GM19099 (cell line): ENCODE measurements around the gene SLC16A8.

ENCODE experiments used
- POLR2A ChIP-seq: IDR thresholded peaks from 3 replicates; pipeline ENCODE4 v1.6.1; 2011; ENCODE audit warnings: low read depth; ENCODE audit not compliant: insufficient read length; ENCODE audit errors: extremely low read depth

Gene SLC16A8

DNA sequence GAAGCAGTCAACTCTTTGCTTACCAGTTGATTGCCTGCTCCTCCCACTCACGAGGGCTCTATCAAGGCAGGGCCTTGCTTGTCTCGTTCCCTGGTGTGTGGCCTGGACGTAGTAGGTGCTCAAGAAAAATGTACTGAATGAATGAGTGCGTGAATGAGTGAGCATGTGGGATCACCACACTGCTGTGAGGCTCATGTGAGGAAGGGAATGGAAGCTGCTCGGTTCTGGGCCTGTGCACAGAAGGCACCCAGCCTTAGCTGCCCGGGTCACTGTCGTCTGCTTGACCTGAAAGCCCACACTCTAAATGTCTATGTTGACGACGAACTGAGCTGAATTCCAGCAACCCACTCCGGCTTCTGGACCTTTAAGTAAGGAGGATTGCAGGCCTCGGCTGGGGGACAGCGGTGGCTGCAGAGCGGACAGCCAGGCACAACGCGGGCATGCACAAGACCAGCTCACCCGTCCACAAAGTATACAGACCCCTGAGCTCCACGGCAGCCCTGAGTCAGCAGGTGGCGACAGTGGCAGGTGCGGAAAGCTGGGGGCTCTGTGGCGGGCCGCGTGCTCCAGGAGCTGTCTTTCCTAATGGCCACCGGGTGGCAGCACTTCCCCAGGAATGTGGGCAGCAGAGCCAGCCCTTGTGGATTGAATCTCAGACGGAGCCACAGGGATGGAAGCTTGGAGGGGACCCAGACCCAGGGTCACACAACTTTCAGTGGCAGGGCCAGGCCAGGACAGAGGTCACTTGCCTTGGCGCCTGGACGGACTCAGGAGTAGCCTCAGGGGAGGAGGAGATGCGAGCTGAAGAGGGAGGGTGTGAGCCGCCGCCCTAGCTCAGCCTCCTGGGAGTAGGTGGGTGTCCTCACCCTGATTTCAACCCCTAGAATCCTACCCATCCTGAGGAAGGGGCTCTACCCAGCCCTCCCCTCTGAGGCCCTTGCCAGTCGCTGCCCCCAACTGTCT is 31.8 kb downstream of the SLC16A8 start:
- TF ChIP-seq POLR2A: no peak

DNA sequence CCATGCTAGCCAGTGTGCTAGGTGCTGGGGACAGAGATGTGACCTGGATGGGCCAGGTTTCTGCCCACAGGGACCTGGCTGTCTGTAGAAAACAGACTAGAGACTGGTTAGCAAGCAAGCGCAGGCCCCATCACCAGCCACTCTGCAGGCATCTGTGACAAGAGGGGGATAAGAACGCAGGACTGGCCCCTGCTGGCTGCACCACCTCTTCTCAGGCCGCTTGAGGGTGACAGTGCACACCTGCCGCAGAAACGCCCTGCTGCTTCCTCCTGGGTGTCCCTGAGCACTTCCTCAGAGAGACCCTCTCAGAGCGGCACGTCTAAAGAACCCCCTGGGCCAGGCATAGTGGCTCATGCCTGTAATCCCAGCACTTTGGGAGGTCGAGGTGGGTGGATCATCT is 32.7 kb downstream of the SLC16A8 start:
- no peak for TF ChIP-seq POLR2A

DNA sequence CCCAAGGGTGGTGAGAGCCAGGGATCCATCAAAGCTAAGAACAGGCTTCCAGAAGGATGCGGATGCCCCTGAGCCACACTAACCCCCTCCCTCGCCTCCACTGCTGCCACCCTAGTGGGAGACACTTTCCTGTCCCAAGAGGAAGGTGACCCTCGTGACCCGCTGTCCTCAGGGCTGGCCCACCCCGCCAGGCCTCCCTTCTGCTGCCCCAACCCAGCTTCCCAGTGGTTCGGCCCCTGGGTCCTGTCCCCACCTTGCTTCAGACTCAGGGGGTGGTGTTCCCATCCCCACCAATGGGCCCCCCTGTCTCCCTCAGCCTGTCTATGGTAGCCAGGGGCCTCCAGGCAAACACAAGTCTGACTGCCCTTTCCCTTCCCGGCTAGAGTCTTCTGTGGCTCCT is 33.3 kb downstream of the SLC16A8 start:
- no peak for TF ChIP-seq POLR2A

DNA sequence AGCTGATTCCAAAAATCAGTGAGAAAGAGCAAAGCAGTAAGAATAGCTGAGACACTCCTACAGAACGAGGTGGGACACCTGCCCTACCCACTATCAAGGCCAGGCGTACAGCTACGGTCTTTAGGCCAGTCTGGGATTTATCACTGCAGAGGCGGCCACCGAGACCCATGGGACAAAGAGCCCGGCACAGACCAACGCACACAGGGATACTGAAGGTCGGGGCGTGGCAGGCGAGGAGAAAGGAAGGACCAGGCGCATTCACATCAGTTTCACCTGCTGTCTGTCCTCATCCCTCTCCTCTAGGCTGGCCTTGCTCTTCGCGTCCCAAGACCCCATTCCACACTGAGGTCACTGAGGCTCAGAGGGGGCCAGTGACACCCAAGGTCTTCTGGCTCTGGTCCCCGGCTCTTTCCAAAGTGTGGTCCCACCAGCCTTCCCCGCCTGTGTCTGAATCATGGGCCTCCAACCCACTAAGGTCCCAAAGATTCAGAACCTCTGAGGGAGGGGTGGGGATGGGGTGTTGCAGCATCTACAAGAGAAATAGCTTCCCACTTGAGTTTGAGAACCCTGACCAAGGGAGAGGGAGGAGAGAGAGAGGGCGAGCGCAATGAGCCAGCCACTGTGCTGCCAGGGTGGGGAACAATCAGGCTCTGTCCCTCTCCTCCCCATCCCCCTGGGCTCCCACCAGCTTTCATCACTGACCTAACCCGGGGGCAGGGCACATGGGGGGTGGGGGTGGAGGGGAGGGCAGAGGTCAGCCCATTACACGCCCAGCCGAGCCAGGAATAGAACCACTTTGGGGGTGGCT is 34.0 kb downstream of the SLC16A8 start:
- no peak for TF ChIP-seq POLR2A

DNA sequence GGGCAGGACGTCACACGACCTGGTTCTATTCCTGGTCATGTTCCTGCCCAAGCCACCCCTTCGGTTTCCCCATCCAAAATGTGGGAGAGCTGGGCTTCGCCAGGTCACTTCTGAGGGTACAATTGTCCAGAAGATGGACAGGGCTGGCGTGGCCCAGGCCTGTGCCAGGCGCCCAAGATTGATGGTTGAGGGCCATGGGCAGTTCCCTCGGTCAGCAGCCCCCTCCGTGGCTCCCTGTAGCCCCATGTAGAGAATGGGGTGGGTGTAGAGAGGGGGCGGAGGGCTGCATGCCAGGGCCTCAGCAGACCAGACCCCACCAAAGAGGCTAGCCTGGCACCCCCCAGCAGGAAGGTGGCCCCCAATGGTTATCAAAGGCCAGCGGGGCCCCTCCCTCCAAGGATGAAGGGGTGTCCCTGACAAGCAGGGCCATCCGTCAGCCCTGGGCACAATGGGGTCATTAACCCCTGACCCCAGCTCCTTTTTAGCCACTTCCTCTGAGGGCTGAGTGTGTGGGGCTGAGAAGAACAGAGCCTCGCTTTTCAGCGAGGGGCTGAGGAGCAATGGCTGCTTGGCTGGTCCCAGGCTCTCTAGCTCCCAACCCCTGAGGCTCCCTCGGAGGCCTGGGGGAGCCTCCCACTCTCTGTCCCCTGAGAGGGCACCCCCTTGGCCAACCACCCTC is 37.8 kb downstream of the SLC16A8 start:
- TF ChIP-seq POLR2A: no peak

DNA sequence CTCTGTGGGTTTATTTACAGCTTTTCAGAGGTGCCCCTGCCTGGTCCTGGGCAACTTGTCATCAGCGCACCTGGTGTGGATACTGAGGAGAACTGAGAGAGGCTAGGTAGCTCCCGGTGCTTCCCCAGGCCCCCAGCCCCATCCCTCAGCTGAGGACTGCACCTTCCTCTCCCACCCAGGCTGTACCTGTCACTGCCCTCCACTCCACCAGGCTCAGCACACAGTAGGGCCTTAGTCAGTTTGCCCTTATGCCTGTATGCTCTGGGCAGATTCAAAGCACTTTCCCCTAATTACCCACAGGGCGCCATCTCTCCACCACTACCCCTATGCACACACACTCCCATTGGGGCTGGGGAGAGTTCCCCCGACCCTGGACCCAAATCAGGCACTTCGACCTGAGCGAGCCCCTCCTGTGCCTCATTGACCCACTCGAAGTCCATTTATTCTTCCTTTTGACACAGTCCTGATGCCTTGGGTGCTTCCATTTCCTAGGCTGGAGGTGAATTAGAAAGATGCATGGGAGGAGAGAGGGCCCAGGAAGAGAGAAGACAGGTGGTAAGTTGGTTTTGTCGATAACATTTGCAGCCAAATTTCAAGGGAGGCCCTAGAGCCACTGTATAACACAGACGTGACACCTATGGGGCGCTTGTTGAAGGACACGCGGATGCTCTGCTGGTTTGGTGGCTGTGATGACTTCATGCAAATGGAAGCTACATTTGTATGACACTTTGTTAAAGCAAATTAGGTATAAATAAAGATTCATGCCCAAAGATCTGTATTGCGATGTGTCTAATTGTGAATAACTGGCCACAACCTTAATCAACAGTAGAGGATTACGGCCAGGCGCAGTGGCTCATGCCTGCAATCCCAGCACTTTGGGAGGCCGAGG is 40.6 kb downstream of the SLC16A8 start:
- TF ChIP-seq POLR2A: no peak

DNA sequence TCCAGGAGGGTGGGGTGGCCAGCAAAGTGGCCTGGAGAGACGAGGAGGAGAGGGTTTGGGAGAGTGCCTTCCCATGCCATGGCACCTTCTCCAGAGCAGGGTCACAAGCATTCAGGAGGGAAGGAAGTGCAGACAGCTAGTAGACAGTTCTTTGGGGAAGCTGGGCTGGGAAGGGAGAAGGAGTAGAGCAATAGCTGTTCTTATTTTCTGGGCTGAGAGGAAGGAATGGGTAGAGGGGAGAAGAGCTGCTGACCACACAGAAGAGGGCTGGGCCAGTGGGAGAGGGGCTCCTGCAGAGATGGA is 41.5 kb downstream of the SLC16A8 start:
- TF ChIP-seq POLR2A: no peak

DNA sequence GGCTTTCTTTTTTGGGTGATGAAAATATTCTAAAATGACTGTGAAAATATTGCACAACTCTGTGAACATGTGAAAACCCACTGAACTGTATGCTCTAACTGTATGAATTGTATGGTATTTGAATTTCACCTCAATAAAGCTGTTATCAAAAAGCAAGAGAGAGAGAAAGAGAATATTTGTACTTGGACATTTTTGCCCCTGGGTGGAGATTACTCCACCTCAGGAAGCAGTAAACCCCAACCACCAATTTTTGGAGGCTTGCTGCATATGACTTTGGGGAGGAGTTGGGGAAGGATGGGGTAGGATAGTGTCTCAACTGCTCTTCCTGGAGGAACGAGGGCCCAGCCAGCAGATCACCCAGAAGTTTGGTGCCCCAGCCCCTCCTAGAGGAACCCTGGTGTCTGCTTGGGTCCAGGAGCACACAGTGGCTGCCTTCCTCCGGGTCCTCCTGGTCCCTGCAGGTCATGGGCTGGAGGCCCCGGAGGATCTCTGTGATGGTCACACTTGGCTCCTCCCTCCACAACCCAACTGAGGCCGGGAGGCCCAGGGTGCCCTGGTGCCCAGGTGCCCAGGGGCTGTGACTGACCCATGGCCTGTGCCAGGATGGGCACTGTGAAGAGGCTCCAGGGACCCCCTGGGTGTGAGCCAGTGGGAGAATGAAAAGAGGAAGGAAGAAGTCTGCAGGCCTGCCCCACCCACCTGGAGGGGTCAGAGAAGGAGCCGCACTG is 42.1 kb downstream of the SLC16A8 start:
- TF ChIP-seq POLR2A: no peak

DNA sequence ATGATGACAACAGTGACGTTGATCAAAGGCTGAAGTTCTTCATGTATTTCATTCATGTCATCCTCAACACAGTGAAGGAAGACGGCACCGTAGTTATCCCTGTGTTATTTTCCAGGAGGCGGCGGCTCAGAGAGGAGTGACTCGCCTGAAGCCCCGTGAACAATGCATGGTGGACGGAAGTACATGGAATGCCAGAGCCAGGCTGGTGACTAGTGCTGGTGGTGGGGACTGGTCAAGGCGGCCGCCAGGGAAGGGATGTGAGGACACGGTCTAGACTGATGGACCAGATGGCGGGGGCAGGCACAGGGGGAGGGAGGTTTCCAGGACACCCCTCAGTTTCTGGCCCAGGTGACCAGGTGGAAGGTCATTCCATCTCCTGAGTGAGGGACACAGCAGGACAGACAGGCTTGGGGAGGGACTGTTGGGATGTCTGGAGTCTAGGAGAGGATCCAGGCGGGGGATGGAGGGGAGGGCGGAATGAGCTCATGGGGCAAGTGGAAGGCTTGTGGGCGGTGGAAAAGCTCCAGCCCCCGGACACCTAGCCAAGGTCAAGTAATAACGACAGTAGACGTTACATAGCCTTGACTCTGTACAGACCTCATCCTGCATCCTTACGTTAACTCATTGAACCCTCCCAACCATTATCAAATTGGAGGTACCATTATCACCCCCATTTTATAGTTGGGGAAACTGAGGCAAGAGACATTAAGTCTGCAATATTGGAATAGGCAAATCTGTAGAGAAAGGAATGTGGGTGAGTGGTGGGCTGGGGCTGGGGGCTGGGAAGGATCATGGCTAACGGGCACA is 42.8 kb downstream of the SLC16A8 start:
- TF ChIP-seq POLR2A: no peak

DNA sequence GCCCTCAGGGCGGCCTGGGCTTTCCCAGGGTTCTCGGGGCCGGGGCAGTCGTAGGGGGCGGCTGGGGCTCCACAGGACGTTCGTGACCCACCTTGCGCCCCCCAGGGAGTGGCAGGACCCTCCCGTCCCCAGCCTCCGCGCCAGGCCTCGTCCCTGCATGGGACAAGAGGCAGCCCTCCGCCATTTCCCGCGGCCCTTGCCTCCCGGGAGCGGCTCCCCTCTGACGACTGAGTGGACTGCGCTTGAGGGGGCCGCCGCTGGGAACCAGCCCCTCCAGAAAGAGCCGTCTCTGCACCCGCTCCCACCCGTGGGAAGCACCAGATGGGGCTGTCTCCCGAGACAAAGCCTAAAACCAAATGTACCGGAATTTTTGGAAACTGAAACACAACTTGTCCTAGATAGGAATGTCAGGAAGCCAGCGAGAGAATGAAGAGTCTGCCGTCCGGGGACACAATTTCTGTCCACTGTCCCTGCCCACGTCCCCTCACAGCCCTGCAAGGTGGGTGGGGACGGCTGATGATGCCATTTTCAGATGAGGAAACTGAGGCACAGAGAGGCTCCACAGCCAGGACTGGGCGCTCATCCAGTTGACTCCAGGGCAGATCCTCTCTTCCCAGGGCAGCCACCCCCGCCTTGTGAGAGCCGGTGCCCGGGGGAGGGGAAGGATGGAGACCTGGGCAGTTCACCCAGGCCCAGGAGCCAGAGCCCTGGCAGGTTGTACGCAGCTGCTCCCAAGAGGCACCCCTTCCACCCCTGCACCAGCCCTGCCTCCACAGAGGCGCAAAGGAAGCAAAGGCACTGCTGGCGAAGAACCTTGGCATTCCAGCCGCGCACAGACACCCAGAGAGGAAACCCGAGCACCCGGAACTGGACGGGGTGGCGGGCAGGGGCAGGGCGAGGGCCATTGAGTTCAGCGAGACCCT is 44.8 kb downstream of the SLC16A8 start:
- TF ChIP-seq POLR2A: no peak

DNA sequence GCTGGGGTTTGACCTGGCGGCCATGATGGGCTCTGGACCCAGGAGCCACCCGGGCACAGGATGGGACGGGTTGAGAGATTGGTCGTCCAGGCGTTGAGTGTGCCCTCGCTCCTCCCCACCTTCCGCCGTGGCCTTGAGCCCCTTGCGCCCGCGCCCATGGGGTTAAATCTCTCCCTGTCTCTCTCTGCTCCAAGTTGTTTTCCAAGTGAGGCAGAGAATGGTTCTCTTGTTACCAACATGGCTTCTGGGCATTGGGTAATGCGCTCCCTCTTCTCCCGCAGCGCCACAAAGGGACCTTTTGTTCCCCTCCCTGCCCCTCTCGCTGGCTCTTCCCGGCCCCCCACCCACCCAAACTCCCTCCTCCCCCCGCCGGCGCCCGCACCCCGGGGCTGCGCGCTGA is 45.6 kb downstream of the SLC16A8 start:
- no peak for TF ChIP-seq POLR2A
